OCI-LY7 (cell line): ENCODE results near the gene NEDD1. TPM values are rescaled to one million over a fixed set of nuclear protein-coding genes. Genes with fewer than 3 reads are reported as not detected.

ENCODE experiments used
- BruUV-seq: library from RNA; stranded (reverse); fragments of 400-500 nt; replicated peaks from 2 replicates; lab custom pipeline; 2021; lab: Mats Ljungman, UMichigan
- CTCF ChIA-PET: fragments of 300-600 bp; sonication (Branson Sonifier 250); formaldehyde crosslinking; loops from one replicate; lab custom pipeline; 2022; ENCODE audit warnings: antibody characterized with exemption; ENCODE audit not compliant: unreplicated experiment; lab: Charles Lee
- POLR2A ChIA-PET: fragments of 300-600 bp; sonication (Branson Sonifier 250); formaldehyde crosslinking; loops from one replicate; lab custom pipeline; 2022; ENCODE audit warnings: antibody characterized with exemption; lab: Charles Lee
- DNase-seq: peaks from one replicate; pipeline ENCODE4 v3.0.0-alpha.2; 2015; ENCODE audit warnings: low spot score
- H2AFZ ChIP-seq: fragments of 200-600 bp; sonication (generic), shearing (Covaris generic); 2 replicates; pipeline ENCODE4 v1.6.1; 2014; ENCODE audit warnings: mild to moderate bottlenecking, antibody characterized with exemption, low read length, moderate library complexity
- H3K27ac ChIP-seq: fragments of 200-600 bp; sonication (generic); 2 replicates; pipeline ENCODE4 v1.5.1; 2014; ENCODE audit warnings: mixed run types, low read depth, mild to moderate bottlenecking, moderate library complexity, low read length, inconsistent platforms; ENCODE audit not compliant: poor library complexity, severe bottlenecking
- H3K36me3 ChIP-seq: fragments of 200-600 bp; sonication (generic); 2 replicates; pipeline ENCODE4 v1.6.1; 2014; ENCODE audit warnings: mild to moderate bottlenecking, antibody characterized with exemption, low read length, moderate library complexity, mixed read lengths; ENCODE audit not compliant: insufficient read depth
- H3K4me1 ChIP-seq: fragments of 200-600 bp; sonication (generic); 2 replicates; pipeline ENCODE4 v1.5.1; 2014; ENCODE audit warnings: mild to moderate bottlenecking, low read length; ENCODE audit not compliant: insufficient read depth, poor library complexity, severe bottlenecking
- H3K4me2 ChIP-seq: fragments of 200-600 bp; sonication (generic); 2 replicates; pipeline ENCODE4 v1.6.1; 2014; ENCODE audit warnings: mild to moderate bottlenecking, low read length
- H3K4me3 ChIP-seq: fragments of 200-600 bp; sonication (generic); 2 replicates; pipeline ENCODE4 v1.5.1; 2014; ENCODE audit warnings: mild to moderate bottlenecking, low read depth, low read length; ENCODE audit not compliant: poor library complexity, severe bottlenecking
- H3K79me2 ChIP-seq: fragments of 200-600 bp; sonication (generic); 2 replicates; pipeline ENCODE4 v1.6.1; 2016; ENCODE audit warnings: low read depth, mild to moderate bottlenecking, low read length, moderate library complexity, mixed read lengths; ENCODE audit not compliant: insufficient read depth
- H3K9me2 ChIP-seq: fragments of 200-600 bp; sonication (generic); 2 replicates; pipeline ENCODE4 v1.6.1; 2016; ENCODE audit warnings: mild to moderate bottlenecking, low read length, mixed read lengths; ENCODE audit not compliant: insufficient read depth
- H3K9me3 ChIP-seq: fragments of 200-600 bp; sonication (generic); 2 replicates; pipeline ENCODE4 v1.6.1; 2014; ENCODE audit warnings: mild to moderate bottlenecking, mixed run types, low read length, mixed read lengths
- H4K20me1 ChIP-seq: fragments of 200-600 bp; sonication (generic); 2 replicates; pipeline ENCODE4 v1.6.1; 2014; ENCODE audit warnings: mild to moderate bottlenecking, antibody characterized with exemption, low read length, moderate library complexity, mixed read lengths; ENCODE audit not compliant: insufficient read depth
- EZH2phosphoT487 ChIP-seq: fragments of 200-600 bp; sonication (generic); IDR thresholded peaks from 2 replicates; pipeline ENCODE4 v1.6.1; 2018; ENCODE audit warnings: low read depth, borderline replicate concordance, mild to moderate bottlenecking, mixed run types, antibody characterized with exemption, low read length, moderate library complexity, mixed read lengths
- intact Hi-C: fragments of 100-400 bp; cut with micrococcal nuclease; formaldehyde crosslinking; loops from one replicate; pipeline ENCODE4 v1.10.0; 2022; ENCODE audit not compliant: unreplicated experiment
- total RNA-seq, 2 experiments: library from RNA; depleted of rRNA in 1 of 2; stranded (reverse); fragments of >200 nt in 1 of 2; shearing (Covaris generic) in 1 of 2; gene quantifications; 2 replicates each; pipeline ENCODE4 v1.2.3, GENCODE V29; 2014 to 2022
- TF ChIP-seq, protein P1 (sequence below): fragments of 200-600 bp; sonication (generic); conservative IDR thresholded peaks from 2 replicates; pipeline ENCODE4 v1.5.1; 2014; ENCODE audit warnings: mild to moderate bottlenecking, antibody characterized with exemption, low read length, moderate library complexity, mixed read lengths

The NEDD1 gene
- total RNA-seq, 2 experiments from 2014 or later = 32.8 to 39.2 TPM

DNA sequence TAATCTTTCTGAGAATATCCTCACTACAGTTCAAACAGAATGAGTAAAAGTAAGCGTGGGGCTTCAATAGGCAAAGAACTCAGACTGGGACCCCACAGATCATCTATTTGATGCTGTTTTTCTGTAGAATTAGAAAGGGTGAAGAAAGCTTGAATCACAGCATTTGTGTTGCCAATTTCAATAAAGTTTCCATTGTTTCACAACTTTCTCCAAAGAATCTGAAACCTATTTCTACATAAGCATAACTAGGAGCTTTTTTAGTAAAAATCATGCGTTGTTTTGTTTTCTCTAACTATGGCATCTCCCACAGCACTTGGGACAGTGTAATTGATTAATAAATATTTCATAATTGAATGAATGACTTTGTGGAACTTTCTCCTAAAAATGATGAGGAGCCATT is 16.7 kb upstream of the NEDD1 start:
- TF ChIP-seq EZH2phosphoT487 = no peak
- TF ChIP-seq, protein P1, sequence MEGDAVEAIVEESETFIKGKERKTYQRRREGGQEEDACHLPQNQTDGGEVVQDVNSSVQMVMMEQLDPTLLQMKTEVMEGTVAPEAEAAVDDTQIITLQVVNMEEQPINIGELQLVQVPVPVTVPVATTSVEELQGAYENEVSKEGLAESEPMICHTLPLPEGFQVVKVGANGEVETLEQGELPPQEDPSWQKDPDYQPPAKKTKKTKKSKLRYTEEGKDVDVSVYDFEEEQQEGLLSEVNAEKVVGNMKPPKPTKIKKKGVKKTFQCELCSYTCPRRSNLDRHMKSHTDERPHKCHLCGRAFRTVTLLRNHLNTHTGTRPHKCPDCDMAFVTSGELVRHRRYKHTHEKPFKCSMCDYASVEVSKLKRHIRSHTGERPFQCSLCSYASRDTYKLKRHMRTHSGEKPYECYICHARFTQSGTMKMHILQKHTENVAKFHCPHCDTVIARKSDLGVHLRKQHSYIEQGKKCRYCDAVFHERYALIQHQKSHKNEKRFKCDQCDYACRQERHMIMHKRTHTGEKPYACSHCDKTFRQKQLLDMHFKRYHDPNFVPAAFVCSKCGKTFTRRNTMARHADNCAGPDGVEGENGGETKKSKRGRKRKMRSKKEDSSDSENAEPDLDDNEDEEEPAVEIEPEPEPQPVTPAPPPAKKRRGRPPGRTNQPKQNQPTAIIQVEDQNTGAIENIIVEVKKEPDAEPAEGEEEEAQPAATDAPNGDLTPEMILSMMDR = no peak
- no peaks in the 10 kb centered on the region for H3K79me2 ChIP-seq
- H3K27ac ChIP-seq = no peak overlapping the region
- H3K36me3 ChIP-seq = no peaks in the 10 kb centered on the region
- H2AFZ ChIP-seq = no peak overlapping the region
- H3K9me2 ChIP-seq = no peaks in the 10 kb centered on the region
- no peak overlapping the region for H3K4me3 ChIP-seq
- no peak for DNase-seq
- intact Hi-C loops = no loop called here
- H4K20me1 ChIP-seq = no peaks in the 10 kb centered on the region
- H3K4me1 ChIP-seq = no peaks in the 10 kb centered on the region
- no TSS peak for BruUV-seq
- no peak overlapping the region for H3K4me2 ChIP-seq
- CTCF ChIA-PET = no interaction called here
- POLR2A ChIA-PET = no interaction called here
- H3K9me3 ChIP-seq = no peaks in the 10 kb centered on the region

GRCh38 chr12:96892104-96892503 is 15.0 kb upstream of the NEDD1 start:
- TF ChIP-seq, protein P1 = no peak
- TF ChIP-seq EZH2phosphoT487 = no peak
- intact Hi-C loops = no loop called here
- Histone ChIP-seq H3K79me2 (no peaks in the 10 kb centered on the region), H3K36me3 (no peaks in the 10 kb centered on the region), H3K4me3 (no peak overlapping the region), H3K4me2 (no peak overlapping the region), H3K4me1 (no peaks in the 10 kb centered on the region), H2AFZ (no peak overlapping the region), H3K27ac (no peak overlapping the region), H3K9me2 (no peaks in the 10 kb centered on the region), H4K20me1 (no peaks in the 10 kb centered on the region), H3K9me3 (no peaks in the 10 kb centered on the region)
- ChIA-PET POLR2A (no interaction called here), CTCF (no interaction called here)
- no TSS peak for BruUV-seq
- DNase-seq = no peak

GRCh38 chr12:96897421-96897820 is 9.6 kb upstream of the NEDD1 start:
- Histone ChIP-seq H3K9me3 (no peaks in the 10 kb centered on the region), H3K36me3 (no peaks in the 10 kb centered on the region), H2AFZ (no peak overlapping the region), H3K4me1 (no peaks in the 10 kb centered on the region), H3K79me2 (no peaks in the 10 kb centered on the region), H3K4me2 (no peak overlapping the region), H3K9me2 (no peaks in the 10 kb centered on the region), H3K27ac (no peak overlapping the region), H3K4me3 (no peak overlapping the region), H4K20me1 (no peaks in the 10 kb centered on the region)
- BruUV-seq = no TSS peak
- no peak for TF ChIP-seq EZH2phosphoT487
- TF ChIP-seq, protein P1 = no peak
- intact Hi-C loops = no loop called here
- DNase-seq = no peak
- ChIA-PET POLR2A (no interaction called here), CTCF (no interaction called here)
